Measurements from ENCODE around the gene TEF.

TEF gene

DNA sequence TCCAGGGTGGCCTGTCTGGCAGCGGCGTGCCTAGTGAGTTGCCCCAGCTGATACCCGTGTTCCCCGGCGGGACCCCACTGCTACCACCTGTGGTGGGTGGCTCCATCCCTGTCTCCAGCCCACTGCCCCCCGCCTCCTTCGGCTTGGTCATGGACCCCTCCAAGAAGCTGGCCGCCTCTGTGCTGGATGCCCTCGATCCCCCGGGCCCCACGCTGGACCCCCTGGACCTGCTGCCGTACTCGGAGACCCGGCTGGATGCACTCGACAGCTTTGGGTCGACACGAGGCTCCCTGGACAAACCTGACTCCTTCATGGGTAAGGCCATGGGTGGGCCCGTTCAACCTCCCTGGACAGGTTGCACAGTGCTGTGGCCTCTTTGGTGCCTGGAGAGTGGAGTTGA lies 41.9 kb upstream of the TEF start:
- FAIRE-seq (no peak), DNase-seq (ENCODE audit: insufficient read length, low spot score) (no peak)
- TF ChIP-seq, protein P1, sequence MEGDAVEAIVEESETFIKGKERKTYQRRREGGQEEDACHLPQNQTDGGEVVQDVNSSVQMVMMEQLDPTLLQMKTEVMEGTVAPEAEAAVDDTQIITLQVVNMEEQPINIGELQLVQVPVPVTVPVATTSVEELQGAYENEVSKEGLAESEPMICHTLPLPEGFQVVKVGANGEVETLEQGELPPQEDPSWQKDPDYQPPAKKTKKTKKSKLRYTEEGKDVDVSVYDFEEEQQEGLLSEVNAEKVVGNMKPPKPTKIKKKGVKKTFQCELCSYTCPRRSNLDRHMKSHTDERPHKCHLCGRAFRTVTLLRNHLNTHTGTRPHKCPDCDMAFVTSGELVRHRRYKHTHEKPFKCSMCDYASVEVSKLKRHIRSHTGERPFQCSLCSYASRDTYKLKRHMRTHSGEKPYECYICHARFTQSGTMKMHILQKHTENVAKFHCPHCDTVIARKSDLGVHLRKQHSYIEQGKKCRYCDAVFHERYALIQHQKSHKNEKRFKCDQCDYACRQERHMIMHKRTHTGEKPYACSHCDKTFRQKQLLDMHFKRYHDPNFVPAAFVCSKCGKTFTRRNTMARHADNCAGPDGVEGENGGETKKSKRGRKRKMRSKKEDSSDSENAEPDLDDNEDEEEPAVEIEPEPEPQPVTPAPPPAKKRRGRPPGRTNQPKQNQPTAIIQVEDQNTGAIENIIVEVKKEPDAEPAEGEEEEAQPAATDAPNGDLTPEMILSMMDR (IDR thresholded peaks at IDR 0.05; ENCODE audit: insufficient read depth, missing control alignments), result no peak

DNA sequence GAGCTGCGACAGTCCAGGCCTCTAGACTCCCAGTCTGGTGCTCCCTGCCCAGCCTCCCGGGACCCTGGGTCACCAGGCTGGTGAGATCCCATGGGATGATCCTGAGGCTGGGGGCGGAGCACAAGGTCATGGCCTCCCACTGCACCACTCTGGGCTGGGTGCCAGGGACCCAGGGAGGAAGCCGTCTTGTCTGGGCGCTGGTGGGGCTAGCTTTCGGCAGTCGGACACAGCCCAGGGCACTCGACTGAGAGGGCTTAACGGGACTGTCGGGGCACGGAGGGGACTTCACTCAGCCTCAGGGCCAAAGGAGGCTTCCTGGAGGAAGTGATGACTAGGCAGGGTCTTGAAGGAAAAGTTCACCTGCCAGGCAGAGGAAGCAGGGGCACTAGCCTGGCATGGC lies 41.4 kb upstream of the TEF start:
- no peak for DNase-seq (ENCODE audit: insufficient read length, low spot score)
- TF ChIP-seq, protein P1 (IDR thresholded peaks at IDR 0.05; ENCODE audit: insufficient read depth, missing control alignments), result no peak
- FAIRE-seq, result no peak

DNA sequence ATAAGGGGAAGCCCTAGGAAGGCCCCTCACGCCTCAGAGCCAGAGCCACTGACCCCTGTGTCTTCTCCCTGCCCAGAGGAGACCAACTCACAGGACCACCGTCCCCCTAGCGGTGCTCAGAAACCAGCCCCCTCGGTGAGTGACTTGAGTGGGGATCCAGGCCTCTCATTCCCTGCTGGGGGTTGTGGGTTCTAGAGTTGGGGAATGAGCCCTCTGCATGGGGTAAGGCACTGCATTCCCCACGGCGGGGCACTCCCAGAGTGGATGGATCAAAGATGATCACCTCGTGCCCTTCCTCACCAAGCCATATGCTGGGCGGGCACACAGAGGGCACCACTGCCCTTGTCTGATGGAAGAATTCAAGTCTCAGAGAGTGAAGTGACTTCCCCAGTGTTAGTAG lies 40.7 kb upstream of the TEF start:
- DNase-seq (ENCODE audit: insufficient read length, low spot score), result no peak
- no peak for FAIRE-seq
- TF ChIP-seq, protein P1 (IDR thresholded peaks at IDR 0.05; ENCODE audit: insufficient read depth, missing control alignments), result no peak

DNA sequence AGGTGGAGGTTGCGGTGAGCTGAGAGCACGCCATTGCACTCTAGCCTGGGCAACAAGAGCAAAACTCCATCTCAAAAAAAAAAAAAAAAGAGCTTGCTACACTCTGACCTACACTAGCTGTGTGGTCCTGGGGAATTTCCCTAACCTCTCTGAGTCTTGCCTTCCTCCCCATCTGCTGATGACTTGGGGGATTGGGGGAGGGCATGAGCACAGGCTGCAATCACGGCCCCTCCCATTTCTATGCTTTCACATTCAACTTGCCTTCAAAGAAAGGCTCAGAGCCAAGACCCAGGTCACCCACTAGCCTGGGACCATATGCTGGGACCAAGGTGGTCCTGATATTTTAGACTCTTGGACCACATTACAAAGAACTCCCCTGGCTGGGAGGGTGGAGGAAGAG lies 39.8 kb upstream of the TEF start:
- TF ChIP-seq, protein P1 (IDR thresholded peaks at IDR 0.05; ENCODE audit: insufficient read depth, missing control alignments), result no peak
- FAIRE-seq (no peak), DNase-seq (ENCODE audit: insufficient read length, low spot score) (no peak)

DNA sequence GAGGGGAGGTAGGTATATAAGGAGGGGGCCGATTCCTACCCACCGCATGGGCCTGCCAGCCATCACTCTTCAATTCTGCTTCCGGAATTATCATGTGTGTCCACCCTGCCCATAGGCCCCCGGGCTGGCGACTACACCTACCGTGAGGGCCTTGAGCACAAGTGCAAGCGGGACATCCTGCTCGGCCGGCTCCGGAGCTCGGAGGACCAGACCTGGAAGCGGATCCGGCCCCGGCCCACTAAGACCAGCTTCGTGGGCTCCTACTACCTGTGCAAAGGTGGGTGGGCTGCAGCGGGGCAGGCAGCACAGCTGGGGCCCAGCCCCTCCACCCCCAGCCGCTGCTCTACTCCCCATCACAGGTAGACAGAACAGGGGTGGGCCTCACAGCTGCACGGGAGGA lies 38.4 kb upstream of the TEF start:
- DNase-seq (ENCODE audit: insufficient read length, low spot score) (no peak), FAIRE-seq (no peak)
- TF ChIP-seq, protein P1 (IDR thresholded peaks at IDR 0.05; ENCODE audit: insufficient read depth, missing control alignments), result no peak

DNA sequence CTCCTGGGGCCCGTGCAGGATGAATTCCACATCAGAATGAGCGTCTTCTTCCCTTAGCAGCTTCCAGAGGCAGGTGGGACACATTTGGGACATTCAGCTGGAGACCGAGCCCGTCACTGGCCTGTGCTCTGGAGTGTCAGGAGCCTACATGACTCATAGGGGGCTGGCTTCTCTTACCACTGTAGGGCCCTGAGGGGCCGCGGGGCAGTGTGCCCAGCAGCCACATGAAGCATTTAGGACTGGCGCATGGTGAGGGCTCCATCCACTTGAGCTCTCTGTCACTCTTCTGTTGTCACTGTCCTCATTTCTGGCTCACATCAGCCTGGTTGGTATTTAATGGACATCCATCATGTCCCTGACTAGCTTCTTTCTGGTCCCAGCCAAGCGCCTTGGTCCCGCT lies 38.0 kb upstream of the TEF start:
- DNase-seq (ENCODE audit: insufficient read length, low spot score), result no peak
- TF ChIP-seq, protein P1 (IDR thresholded peaks at IDR 0.05; ENCODE audit: insufficient read depth, missing control alignments), result no peak
- FAIRE-seq, result no peak

DNA sequence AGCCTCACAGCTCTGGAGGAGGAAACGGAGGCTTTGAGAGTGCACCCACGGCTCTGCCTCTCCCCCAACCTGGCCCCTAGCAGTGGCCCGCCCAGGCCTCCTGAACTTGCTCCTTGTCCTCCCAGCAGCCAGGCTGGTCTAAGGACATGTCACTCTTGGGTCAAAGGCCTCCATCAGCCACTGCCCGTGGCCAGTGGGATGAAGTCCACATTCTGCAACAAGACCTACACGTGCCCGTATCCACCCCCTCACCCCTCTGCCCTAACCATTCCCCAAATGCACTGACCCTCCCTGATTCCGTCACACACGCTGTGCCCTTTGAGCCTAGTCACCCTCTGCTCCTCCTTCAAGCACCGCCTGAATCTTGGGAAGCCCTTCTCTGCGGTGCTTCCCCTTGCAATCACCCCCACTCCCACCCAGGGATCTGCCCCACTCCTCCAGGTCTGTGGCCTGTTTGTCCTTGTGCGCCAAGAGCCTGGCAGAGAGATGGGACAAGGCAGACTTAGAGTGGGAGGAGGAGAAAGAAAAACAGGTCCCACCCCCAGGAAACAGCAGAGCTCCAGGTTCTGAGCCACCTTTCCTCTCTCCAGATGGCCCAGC lies 37.5 kb upstream of the TEF start:
- FAIRE-seq, result no peak
- no peak for DNase-seq (ENCODE audit: insufficient read length, low spot score)
- TF ChIP-seq, protein P1 (IDR thresholded peaks at IDR 0.05; ENCODE audit: insufficient read depth, missing control alignments), result no peak
